ENCODE measurements around the gene SVIL.

- no peak for TF ChIP-seq POLR2AphosphoS5 (IDR thresholded peaks at IDR 0.05)
- TF ChIP-seq CTCF (IDR thresholded peaks at IDR 0.05) = no peak
- TF ChIP-seq POLR2A (IDR thresholded peaks at IDR 0.05) = no peak
Measured at GRCh38 chr10:29635711-29636144, 957 bp upstream of the SVIL start.
